Fibroblast of skin of right biceps (primary cell): ENCODE results near the gene LMTK2.

Experiments used
- DNase-seq: peaks from one replicate; pipeline ENCODE4 v3.0.0-alpha.2; 2013

LMTK2 gene

GRCh38 chr7:98240961-98241673 lies 134.5 kb downstream of the LMTK2 start:
- DNase-seq = peak; percentile 3

- no peak for DNase-seq
Measured at GRCh38 chr7:98241674-98242241, 135.1 kb downstream of the LMTK2 start.

- DNase-seq = no peak
Measured at GRCh38 chr7:98242342-98242741, 135.7 kb downstream of the LMTK2 start.

- DNase-seq = no peak
Measured at GRCh38 chr7:98242934-98243333, 136.3 kb downstream of the LMTK2 start.

GRCh38 chr7:98244871-98245270 lies 138.2 kb downstream of the LMTK2 start:
- no peak for DNase-seq

GRCh38 chr7:98248156-98248555 lies 141.5 kb downstream of the LMTK2 start:
- DNase-seq = no peak

GRCh38 chr7:98249106-98249505 lies 142.4 kb downstream of the LMTK2 start:
- no peak for DNase-seq

GRCh38 chr7:98250789-98251188 lies 144.1 kb downstream of the LMTK2 start:
- DNase-seq = no peak

- DNase-seq = no peak
Measured at GRCh38 chr7:98251231-98251600, 144.6 kb downstream of the LMTK2 start.

- peak; percentile 84 for DNase-seq
Measured at GRCh38 chr7:98251601-98252424, 145.2 kb downstream of the LMTK2 start, which contains the start of gene TECPR1. TECPR1 (minus strand) TSS chr7:98252232; CDS start chr7:98246146, 6,086 bp downstream.

GRCh38 chr7:98252425-98253054 lies 145.9 kb downstream of the LMTK2 start:
- DNase-seq = peak; percentile 5

- no peak for DNase-seq
Measured at GRCh38 chr7:98254516-98254915, 147.9 kb downstream of the LMTK2 start.

GRCh38 chr7:98254951-98255610 lies 148.4 kb downstream of the LMTK2 start:
- DNase-seq = no peak

- DNase-seq = no peak
Measured at GRCh38 chr7:98256431-98256830, 149.8 kb downstream of the LMTK2 start.

- no peak for DNase-seq
Measured at GRCh38 chr7:98257701-98258100, 151.0 kb downstream of the LMTK2 start.
